D721Med (cell line): ENCODE data around the gene SMTN.

Experiments used
- DNase-seq: peaks from one replicate; pipeline ENCODE4 v3.0.0; 2011; ENCODE audit warnings: low spot score; ENCODE audit not compliant: insufficient read length
- FAIRE-seq: peaks from 2 replicates; lab custom pipeline; 2011; peaks lifted over from hg19 to GRCh38; lab: Jason Lieb, UNC
- TF ChIP-seq, protein P1 (sequence below): IDR thresholded peaks from 2 replicates; pipeline ENCODE4 v1.5.1; 2012; ENCODE audit warnings: mild to moderate bottlenecking, control low read depth; ENCODE audit not compliant: insufficient read depth; ENCODE audit errors: missing control alignments

The SMTN gene

DNA sequence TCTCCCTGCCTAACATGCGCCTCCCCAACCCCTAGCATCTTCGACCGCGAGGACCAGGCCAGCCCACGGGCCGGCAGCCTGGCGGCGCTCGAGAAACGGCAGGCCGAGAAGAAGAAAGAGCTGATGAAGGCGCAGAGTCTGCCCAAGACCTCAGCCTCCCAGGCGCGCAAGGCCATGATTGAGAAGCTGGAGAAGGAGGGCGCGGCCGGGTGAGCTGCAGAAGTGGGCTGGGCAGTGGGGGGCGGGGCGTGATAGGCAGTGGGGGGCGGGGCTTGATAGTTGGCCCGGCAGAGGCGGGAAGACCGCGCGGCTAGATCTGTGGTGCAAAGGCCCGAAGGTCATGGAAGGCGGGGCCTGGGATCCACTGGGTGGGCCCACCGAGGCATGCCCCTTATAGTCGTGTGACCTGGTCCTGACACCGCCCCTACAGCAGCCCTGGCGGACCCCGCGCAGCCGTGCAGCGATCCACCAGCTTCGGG is 17.6 kb downstream of the SMTN start:
- DNase-seq (no peak), FAIRE-seq (no peak)
- TF ChIP-seq, protein P1, sequence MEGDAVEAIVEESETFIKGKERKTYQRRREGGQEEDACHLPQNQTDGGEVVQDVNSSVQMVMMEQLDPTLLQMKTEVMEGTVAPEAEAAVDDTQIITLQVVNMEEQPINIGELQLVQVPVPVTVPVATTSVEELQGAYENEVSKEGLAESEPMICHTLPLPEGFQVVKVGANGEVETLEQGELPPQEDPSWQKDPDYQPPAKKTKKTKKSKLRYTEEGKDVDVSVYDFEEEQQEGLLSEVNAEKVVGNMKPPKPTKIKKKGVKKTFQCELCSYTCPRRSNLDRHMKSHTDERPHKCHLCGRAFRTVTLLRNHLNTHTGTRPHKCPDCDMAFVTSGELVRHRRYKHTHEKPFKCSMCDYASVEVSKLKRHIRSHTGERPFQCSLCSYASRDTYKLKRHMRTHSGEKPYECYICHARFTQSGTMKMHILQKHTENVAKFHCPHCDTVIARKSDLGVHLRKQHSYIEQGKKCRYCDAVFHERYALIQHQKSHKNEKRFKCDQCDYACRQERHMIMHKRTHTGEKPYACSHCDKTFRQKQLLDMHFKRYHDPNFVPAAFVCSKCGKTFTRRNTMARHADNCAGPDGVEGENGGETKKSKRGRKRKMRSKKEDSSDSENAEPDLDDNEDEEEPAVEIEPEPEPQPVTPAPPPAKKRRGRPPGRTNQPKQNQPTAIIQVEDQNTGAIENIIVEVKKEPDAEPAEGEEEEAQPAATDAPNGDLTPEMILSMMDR = no peak

DNA sequence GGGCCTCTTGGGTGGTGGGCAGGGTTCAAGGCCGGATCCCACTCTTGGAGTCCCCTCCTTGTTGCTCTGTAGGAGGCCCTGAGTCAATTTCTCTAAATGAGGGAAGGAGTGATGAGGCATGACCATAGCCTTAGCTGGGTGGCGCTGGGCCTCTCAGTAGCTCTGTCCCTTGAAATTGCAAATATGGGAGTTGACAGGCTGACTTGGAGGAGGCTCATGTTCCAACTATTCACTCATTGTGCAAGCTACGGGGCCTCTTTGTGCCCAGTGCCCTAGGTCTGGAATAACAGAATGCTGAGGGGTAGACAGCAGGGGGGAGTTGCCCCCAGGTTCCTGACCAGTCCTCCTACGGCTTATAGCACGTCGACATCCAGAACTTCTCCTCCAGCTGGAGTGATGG is 18.3 kb downstream of the SMTN start:
- TF ChIP-seq, protein P1 = no peak
- DNase-seq (no peak), FAIRE-seq (no peak)

DNA sequence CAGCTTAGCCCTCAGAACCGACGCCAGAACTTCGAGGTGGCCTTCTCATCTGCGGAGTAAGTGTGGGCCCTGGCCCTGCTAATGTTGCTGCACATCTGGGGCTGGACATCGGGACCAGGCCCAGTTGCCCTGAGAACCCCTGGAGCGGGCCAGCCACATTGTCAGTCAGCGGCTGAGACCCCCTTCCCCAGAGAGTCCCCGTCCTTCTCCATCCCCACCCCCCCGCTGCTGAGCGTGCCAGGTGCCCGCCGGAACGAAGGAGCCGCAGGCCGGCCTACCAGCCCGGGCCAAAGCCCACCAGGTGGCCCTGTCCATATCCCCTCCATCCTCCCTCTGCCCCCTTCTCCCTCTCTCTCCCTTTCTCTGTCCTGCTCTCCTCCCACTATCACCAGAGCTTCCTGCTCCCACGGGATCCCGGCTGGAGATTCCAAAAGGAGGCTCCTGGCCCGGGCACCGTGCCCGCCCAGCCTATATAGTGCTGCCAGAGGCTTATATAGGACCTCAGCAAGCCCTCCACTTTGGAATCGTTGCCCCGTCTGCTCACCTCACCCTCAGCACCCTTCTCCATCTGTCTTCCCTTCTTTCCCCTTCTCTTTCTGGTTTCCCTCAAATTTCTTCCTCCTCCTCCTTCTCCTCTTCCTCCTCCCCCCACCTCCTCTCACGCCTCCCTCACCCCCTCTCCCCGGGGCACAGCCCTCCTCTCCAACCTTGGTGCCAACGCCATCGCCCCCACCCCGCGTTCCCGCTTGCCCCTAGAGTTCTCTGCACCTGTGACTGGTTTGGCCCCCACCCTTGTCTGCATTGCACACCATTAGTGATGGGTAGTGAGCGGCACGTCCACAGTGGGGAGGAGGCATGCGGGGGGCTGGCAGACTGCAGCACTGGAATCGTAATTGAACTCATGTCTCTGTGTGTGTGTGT is 19.0 kb downstream of the SMTN start:
- TF ChIP-seq, protein P1 = no peak
- no peak for DNase-seq
- no peak for FAIRE-seq

DNA sequence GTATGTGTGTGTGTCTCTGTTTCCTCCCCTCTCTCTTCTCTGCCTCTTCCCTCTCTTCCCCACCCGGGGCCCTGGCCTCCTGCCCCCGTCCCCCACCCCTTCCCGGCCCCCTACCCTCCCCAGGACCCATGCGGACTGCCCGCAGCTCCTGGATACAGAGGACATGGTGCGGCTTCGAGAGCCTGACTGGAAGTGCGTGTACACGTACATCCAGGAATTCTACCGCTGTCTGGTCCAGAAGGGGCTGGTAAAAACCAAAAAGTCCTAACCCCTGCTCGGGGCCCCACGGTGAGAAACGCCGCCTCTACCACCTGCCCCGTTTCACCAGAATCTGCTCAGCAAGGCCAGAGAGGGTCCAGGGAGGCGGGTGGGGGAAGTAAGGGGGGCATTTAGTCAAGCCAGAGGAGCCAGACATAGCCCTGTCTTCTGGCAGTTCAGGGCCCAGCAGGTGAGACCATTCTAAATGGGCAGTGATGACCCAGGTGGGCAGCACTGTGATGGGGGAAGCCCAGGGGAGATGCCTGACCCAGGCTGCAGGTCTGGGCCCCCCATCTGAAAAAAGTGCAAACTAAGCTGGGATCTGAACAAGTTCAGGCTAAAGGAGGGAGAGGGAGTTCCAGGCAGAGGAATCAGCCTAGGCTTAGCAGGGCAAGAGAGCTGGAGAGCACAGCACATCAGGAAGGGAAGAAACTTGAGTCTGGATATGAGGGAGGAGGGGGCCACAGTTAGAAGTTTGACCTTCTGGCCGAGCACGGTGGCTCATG is 19.8 kb downstream of the SMTN start:
- TF ChIP-seq, protein P1 = no peak
- FAIRE-seq = no peak
- no peak for DNase-seq

DNA sequence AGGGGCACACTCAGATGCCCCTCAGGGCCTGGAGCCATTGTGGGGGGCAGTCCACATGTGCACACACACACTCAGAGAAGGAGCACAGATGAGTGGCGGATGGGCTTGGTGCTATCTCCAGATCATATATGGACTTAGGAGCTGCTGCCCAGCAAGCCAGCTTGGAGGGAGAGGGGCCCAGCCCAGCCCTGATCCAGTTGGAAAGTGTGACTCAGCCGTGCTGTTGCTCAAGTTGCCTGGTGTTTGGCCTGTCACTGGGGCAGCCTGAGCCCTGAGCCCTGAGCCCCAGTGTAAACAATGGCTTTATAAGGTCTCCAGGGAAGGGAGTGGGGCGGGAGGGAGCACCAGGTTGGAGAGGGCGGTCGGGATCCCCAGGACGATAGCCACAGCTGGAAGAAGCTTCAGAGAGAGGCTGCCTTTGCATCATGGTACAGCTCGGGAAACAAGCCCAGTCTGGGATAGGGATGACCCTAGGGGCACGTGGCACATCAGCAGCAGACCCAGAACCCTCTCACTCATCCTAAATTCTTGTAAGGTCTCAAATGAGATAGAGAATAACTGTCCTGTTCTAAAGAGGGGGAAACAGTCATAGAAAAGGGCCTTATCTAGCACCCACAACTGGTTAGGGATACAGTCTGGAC is 21.4 kb downstream of the SMTN start:
- TF ChIP-seq, protein P1 = no peak
- FAIRE-seq = no peak
- no peak for DNase-seq

DNA sequence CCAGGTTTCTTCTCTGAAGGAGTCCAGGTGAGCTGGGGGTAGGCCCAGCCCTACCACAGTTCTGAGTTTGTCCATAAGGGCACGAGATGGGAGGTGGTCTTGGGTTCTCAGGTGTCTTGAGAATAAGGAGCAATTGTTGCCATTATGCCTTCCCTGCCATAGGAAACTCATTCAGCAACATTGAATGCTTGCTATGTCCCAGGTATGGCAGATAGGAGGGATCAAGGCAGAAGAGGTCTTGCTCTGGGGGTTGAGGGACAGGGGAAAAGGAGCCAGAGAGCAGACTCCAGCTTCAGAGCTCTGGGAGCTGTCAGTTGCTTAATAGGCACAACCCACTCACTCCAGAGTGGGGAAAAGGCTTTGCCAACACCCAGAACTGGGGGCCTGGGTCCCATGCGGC is 22.0 kb downstream of the SMTN start:
- TF ChIP-seq, protein P1 = no peak
- DNase-seq = no peak
- FAIRE-seq = no peak
